Peyer's patch (tissue), 4 donors: ENCODE measurements around the gene DNAAF6.

ENCODE experiments used
- POLR2A ChIP-seq, 2 donors: fragments of 450-650 bp; IDR thresholded peaks; one replicate each; pipeline ENCODE4 v1.5.1; 2017; ENCODE audit warnings: antibody characterized with exemption in 2 of 2, mild to moderate bottlenecking in 2 of 2, moderate library complexity in 2 of 2
- TF ChIP-seq, protein P1 (sequence below), 6 experiments: fragments of 450-650 bp in 4 of 6; fragments of 200-600 bp in 2 of 6; sonication (generic) in 1 of 6; IDR thresholded peaks; one replicate each; pipeline ENCODE4 v1.5.1; 2017 to 2019; ENCODE audit warnings: antibody characterized with exemption in 6 of 6, mild to moderate bottlenecking in 3 of 6, moderate library complexity in 1 of 6

DNA sequence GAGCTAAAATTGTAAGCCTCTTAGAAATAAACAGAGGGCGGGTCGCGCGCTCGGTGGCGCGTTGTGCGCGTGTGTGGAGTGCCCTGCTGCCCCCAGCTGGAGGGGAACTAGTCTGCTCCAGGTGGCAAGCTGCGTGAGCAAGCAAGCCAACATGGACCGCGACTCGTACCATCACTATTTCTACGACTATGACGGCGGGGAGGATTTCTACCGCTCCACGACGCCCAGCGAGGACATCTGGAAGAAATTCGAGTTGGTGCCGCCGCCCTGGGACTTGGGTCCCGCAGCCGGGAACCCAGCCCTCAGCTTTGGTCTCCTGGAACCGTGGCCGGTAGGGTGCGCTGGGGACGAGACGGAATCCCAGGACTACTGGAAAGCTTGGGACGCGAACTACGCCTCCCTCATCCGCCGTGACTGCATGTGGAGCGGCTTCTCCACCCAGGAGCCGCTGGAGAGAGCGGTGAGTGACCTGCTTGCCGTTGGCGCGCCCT lies 66.1 kb downstream of the DNAAF6 start:
- TF ChIP-seq POLR2A (IDR thresholded peaks at IDR 0.05) = no peak
- TF ChIP-seq, protein P1, sequence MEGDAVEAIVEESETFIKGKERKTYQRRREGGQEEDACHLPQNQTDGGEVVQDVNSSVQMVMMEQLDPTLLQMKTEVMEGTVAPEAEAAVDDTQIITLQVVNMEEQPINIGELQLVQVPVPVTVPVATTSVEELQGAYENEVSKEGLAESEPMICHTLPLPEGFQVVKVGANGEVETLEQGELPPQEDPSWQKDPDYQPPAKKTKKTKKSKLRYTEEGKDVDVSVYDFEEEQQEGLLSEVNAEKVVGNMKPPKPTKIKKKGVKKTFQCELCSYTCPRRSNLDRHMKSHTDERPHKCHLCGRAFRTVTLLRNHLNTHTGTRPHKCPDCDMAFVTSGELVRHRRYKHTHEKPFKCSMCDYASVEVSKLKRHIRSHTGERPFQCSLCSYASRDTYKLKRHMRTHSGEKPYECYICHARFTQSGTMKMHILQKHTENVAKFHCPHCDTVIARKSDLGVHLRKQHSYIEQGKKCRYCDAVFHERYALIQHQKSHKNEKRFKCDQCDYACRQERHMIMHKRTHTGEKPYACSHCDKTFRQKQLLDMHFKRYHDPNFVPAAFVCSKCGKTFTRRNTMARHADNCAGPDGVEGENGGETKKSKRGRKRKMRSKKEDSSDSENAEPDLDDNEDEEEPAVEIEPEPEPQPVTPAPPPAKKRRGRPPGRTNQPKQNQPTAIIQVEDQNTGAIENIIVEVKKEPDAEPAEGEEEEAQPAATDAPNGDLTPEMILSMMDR (IDR thresholded peaks at IDR 0.05) = peak in 3 of 6 experiments; percentile 3 to 18 (median 8)
